Stimulated activated CD4-positive, alpha-beta T cell treated with anti-CD3 and anti-CD28 coated beads, Interleukin-15, amount 100 ng/mL, for 48 hours (primary cell): ENCODE results near the gene EDEM3.
"Not testable (repeated sequence)": the region's sequence is repeated elsewhere in the genome, so short reads cannot be mapped to it uniquely, and the experiment has no call there.

ENCODE experiments used
- DNase-seq, 2 donors: peaks; one replicate each; pipeline ENCODE4 v3.0.0-alpha.2; 2020; ENCODE audit warnings: low read depth in 2 of 2

The EDEM3 gene

GRCh38 chr1:184679472-184679871, 75.2 kb downstream of the EDEM3 start:
- DNase-seq: not testable (repeated sequence)

GRCh38 chr1:184677344-184677743, 77.3 kb downstream of the EDEM3 start:
- DNase-seq: no peak

- DNase-seq: no peak
These were observed 81.4 kb downstream of the EDEM3 start for GRCh38 chr1:184673305-184673704.

- DNase-seq: no peak
These were observed 82.5 kb downstream of the EDEM3 start for GRCh38 chr1:184672013-184672726.

- DNase-seq: no peak
These were observed 85.3 kb downstream of the EDEM3 start for GRCh38 chr1:184669391-184669790.

- DNase-seq: no peak
These were observed 89.3 kb downstream of the EDEM3 start for GRCh38 chr1:184665360-184665759.

- DNase-seq: no peak
These were observed 90.0 kb downstream of the EDEM3 start for GRCh38 chr1:184664661-184665060.

- peak; percentile 30 to 34 for DNase-seq
These were observed 90.5 kb downstream of the EDEM3 start for GRCh38 chr1:184664042-184664660.

GRCh38 chr1:184661801-184662200, 92.9 kb downstream of the EDEM3 start:
- no peak for DNase-seq

GRCh38 chr1:184660462-184661191, 94.0 kb downstream of the EDEM3 start:
- no peak for DNase-seq

GRCh38 chr1:184658055-184658454, 96.6 kb downstream of the EDEM3 start:
- DNase-seq: no peak

GRCh38 chr1:184656221-184656620, 98.4 kb downstream of the EDEM3 start:
- no peak for DNase-seq

- DNase-seq: no peak
These were observed 99.5 kb downstream of the EDEM3 start for GRCh38 chr1:184655185-184655584.

- no peak for DNase-seq
These were observed 104.3 kb downstream of the EDEM3 start for GRCh38 chr1:184650177-184650866.

- no peak for DNase-seq
These were observed 105.2 kb downstream of the EDEM3 start for GRCh38 chr1:184649451-184649888.

GRCh38 chr1:184648856-184649201, 105.8 kb downstream of the EDEM3 start:
- no peak for DNase-seq

- DNase-seq: no peak
These were observed 106.3 kb downstream of the EDEM3 start for GRCh38 chr1:184648160-184648855.

GRCh38 chr1:184647471-184647870, 107.2 kb downstream of the EDEM3 start:
- DNase-seq: no peak

- no peak for DNase-seq
These were observed 107.8 kb downstream of the EDEM3 start for GRCh38 chr1:184646824-184647223.

GRCh38 chr1:184646178-184646701, 108.4 kb downstream of the EDEM3 start:
- no peak for DNase-seq

GRCh38 chr1:184644771-184645170, 109.9 kb downstream of the EDEM3 start:
- no peak for DNase-seq
